Caco-2 (cell line): ENCODE measurements around the gene GLI1. TPM values are rescaled to one million over a fixed set of nuclear protein-coding genes. Genes with fewer than 3 reads are reported as not detected.

Experiments used
- BruUV-seq: library from RNA; stranded (reverse); fragments of 400-500 nt; replicated peaks from 2 replicates; lab custom pipeline; 2021; lab: Mats Ljungman, UMichigan
- CTCF ChIA-PET: fragments of 300-600 bp; sonication (Branson Sonifier 250); formaldehyde crosslinking; loops from one replicate; lab custom pipeline; 2022; ENCODE audit warnings: antibody characterized with exemption; lab: Charles Lee
- POLR2A ChIA-PET: fragments of 300-600 bp; sonication (Branson Sonifier 250); formaldehyde crosslinking; loops from one replicate; lab custom pipeline; 2022; ENCODE audit warnings: antibody characterized with exemption; lab: Charles Lee
- DNase-seq, 2 experiments: peaks; one replicate each; pipeline versions ENCODE4 v3.0.0 to v3.0.0-alpha.2; 2020 to 2022
- H3K27me3 ChIP-seq: replicated peaks from 2 replicates; pipeline ENCODE4 v1.6.0; 2011; ENCODE audit warnings: low read length; ENCODE audit not compliant: control insufficient read depth, insufficient read depth
- H3K36me3 ChIP-seq: 2 replicates; pipeline ENCODE4 v1.5.1; 2011; ENCODE audit warnings: low read length; ENCODE audit not compliant: control insufficient read depth, insufficient read depth
- H3K4me1 ChIP-seq: fragments of 250-450 bp; sonication (Bioruptor Pico); 2 replicates; pipeline ENCODE4 v1.5.1; 2020; ENCODE audit warnings: mild to moderate bottlenecking
- H3K4me3 ChIP-seq: 2 replicates; pipeline ENCODE4 v1.5.1; 2011; ENCODE audit warnings: low read depth, mild to moderate bottlenecking, control low read depth, low read length
- H3K9me3 ChIP-seq: fragments of 250-450 bp; sonication (Bioruptor Pico); 2 replicates; pipeline ENCODE4 v1.5.1; 2020; ENCODE audit warnings: mild to moderate bottlenecking, moderate library complexity
- H3K27ac Mint-ChIP-seq: one replicate; pipeline ENCODE4 v1.8.0; 2022; ENCODE audit warnings: mixed read lengths; ENCODE audit not compliant: unreplicated experiment
- H3K27me3 Mint-ChIP-seq: one replicate; pipeline ENCODE4 v1.8.0; 2022; ENCODE audit warnings: mixed read lengths; ENCODE audit not compliant: insufficient read depth, unreplicated experiment
- H3K36me3 Mint-ChIP-seq: one replicate; pipeline ENCODE4 v1.8.0; 2022; ENCODE audit warnings: mild to moderate bottlenecking, mixed read lengths; ENCODE audit not compliant: insufficient read depth, unreplicated experiment
- H3K4me1 Mint-ChIP-seq: one replicate; pipeline ENCODE4 v1.8.0; 2022; ENCODE audit warnings: low read depth, mixed read lengths; ENCODE audit not compliant: unreplicated experiment
- H3K4me3 Mint-ChIP-seq: one replicate; pipeline ENCODE4 v1.8.0; 2022; ENCODE audit warnings: mild to moderate bottlenecking, moderate library complexity, mixed read lengths; ENCODE audit not compliant: unreplicated experiment
- H3K9me3 Mint-ChIP-seq: one replicate; pipeline ENCODE4 v1.8.0; 2022; ENCODE audit warnings: mixed read lengths; ENCODE audit not compliant: unreplicated experiment
- intact Hi-C: fragments of 100-400 bp; cut with micrococcal nuclease; formaldehyde crosslinking; loops from one replicate; pipeline ENCODE4 v1.10.0; 2022; ENCODE audit not compliant: unreplicated experiment
- total RNA-seq: library from RNA; stranded (reverse); gene quantifications from 2 replicates; pipeline ENCODE4 v1.2.3, GENCODE V29; 2022
- TF ChIP-seq, protein P1 (sequence below), 2 experiments: fragments of 200-600 bp in 1 of 2; IDR thresholded peaks; 1 replicate in 1 of 2; 2 replicates in 1 of 2; pipeline versions ENCODE4 v1.5.1 to v1.8.0; 2011 to 2022; ENCODE audit warnings: antibody characterized with exemption in 1 of 2, control low read depth in 1 of 2, inconsistent platforms in 1 of 2, low read depth in 1 of 2, low read length in 1 of 2, mild to moderate bottlenecking in 1 of 2, moderate library complexity in 1 of 2; ENCODE audit not compliant: insufficient read depth in 1 of 2, severe bottlenecking in 1 of 2, unreplicated experiment in 1 of 2

The GLI1 gene
- total RNA-seq, 1 experiment from 2014 or later: 0.48 TPM

DNA sequence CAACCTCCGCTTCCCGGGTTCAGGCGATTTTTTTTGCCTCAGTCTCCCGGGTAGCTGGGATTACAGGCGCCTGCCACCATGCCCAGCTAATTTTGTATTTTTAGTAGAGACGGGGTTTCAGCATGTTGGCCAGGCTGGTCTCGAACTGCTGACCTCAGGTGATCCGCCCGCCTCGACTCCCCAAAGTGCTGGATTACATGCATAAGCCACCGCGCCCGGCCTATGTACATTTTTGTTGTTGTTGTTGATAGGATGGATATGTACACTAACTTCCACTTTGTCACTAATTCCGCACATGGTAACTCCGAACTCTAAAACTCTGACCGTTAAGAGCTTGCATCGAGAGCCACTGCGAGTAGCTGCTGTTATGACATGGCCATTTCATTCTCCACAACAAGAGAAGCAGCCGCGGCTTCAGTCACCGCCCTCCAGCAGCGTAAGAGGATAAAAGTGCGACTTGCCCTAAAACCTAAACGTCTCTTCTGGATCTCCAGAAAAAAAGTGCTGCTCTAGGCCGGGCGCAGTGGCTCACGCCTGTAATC is 27.5 kb downstream of the GLI1 start:
- Histone ChIP-seq H3K36me3 (peaks cover 6% of the 10 kb centered on the region), H3K4me1 (0 out of 2 replicates have a peak, but pooled peaks cover 7% of the 10 kb centered on the region), H3K4me3 (no peak overlapping the region), H3K9me3 (no peaks in the 10 kb centered on the region), H3K27me3 (no peaks in the 10 kb centered on the region)
- TF ChIP-seq, protein P1, sequence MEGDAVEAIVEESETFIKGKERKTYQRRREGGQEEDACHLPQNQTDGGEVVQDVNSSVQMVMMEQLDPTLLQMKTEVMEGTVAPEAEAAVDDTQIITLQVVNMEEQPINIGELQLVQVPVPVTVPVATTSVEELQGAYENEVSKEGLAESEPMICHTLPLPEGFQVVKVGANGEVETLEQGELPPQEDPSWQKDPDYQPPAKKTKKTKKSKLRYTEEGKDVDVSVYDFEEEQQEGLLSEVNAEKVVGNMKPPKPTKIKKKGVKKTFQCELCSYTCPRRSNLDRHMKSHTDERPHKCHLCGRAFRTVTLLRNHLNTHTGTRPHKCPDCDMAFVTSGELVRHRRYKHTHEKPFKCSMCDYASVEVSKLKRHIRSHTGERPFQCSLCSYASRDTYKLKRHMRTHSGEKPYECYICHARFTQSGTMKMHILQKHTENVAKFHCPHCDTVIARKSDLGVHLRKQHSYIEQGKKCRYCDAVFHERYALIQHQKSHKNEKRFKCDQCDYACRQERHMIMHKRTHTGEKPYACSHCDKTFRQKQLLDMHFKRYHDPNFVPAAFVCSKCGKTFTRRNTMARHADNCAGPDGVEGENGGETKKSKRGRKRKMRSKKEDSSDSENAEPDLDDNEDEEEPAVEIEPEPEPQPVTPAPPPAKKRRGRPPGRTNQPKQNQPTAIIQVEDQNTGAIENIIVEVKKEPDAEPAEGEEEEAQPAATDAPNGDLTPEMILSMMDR (IDR thresholded peaks at IDR 0.05; ENCODE audit: insufficient read depth in 1 of 2, low read depth in 1 of 2, low read length in 1 of 2, severe bottlenecking in 1 of 2, unreplicated experiment in 1 of 2): no peak
- no peak for DNase-seq
- Mint-ChIP-seq H3K27me3 (no peaks in the 10 kb centered on the region), H3K27ac (no peak overlapping the region), H3K36me3 (peaks cover 42% of the 10 kb centered on the region), H3K4me3 (peak overlapping the region; percentile 94), H3K9me3 (no peaks in the 10 kb centered on the region), H3K4me1 (peaks cover 22% of the 10 kb centered on the region)
- ChIA-PET CTCF (no interaction called here), POLR2A (interaction anchor here (0.6 kb wide), 1 partner anchor 33 kb away, joined by 3 read pairs; no protein-coding TSS in a partner anchor)
- no TSS peak for BruUV-seq
- intact Hi-C loops: no loop called here

DNA sequence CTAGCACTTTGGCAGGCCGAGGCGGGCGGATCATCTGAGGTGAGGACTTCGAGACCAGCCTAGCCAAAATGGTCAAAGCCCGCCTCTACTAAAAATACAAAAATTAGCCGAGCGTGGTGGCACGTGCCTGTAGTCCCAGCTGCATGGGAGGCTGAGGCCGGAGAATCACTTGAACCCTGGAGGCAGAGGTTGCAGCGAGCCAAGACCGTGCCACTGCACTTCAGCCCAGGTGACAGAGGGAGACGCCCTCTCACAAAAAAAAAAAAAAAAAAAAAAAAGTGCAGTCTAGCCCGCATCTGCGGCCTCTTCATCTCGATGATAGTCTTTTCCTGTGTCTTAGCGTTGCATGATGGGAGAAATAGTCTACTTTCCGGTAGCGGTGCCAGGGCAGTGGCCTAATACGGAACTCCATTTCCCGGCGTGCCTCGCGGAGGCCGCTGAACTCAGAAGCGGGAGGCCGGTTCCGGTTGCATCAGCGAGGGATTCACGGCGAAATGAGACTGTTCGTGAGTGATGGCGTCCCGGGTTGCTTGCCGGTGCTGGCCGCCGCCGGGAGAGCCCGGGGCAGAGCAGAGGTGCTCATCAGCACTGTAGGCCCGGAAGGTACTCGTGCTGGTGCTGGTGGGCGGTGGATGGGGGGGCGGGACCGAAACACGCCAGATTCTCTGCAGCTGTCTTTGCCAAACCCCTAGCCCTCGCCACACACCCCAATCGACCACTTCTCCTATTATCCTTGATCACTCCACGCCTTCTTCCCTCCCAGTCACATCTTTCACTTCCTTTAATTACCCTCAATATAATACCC is 28.2 kb downstream of the GLI1 start, which contains the start of gene MARS1:
Gene MARS1 (plus strand): TSS at position 472 of the 805 bp plus-strand sequence. CDS start 23 bp downstream, at position 495.
- Mint-ChIP-seq H3K27me3 (no peaks in the 10 kb centered on the region), H3K36me3 (peaks cover 48% of the 10 kb centered on the region), H3K9me3 (no peaks in the 10 kb centered on the region), H3K27ac (peak within 1 kb of the TSS; percentile 97), H3K4me3 (peak within 1 kb of the TSS; percentile 94), H3K4me1 (peaks cover 22% of the 10 kb centered on the region)
- ChIA-PET CTCF (no interaction called here), POLR2A (interaction anchor here (0.9 to 1.1 kb wide), 2 partner anchors 29 to 33 kb away, joined by 5 to 7 read pairs; partner anchors contain the start of gene DDIT3)
- intact Hi-C loops: no loop called here
- peaks cover 6% of the 10 kb centered on the region for H3K36me3 ChIP-seq
- H3K4me3 ChIP-seq: peak within 1 kb of the TSS; percentile 87
- TSS peak; percentile 79 for BruUV-seq
- DNase-seq: peak; percentile 94
- no peaks in the 10 kb centered on the region for H3K9me3 ChIP-seq
- 0 out of 2 replicates have a peak, but pooled peaks cover 7% of the 10 kb centered on the region for H3K4me1 ChIP-seq
- TF ChIP-seq, protein P1 (IDR thresholded peaks at IDR 0.05; ENCODE audit: insufficient read depth in 1 of 2, low read depth in 1 of 2, low read length in 1 of 2, severe bottlenecking in 1 of 2, unreplicated experiment in 1 of 2): no peak
- H3K27me3 ChIP-seq: no peaks in the 10 kb centered on the region

DNA sequence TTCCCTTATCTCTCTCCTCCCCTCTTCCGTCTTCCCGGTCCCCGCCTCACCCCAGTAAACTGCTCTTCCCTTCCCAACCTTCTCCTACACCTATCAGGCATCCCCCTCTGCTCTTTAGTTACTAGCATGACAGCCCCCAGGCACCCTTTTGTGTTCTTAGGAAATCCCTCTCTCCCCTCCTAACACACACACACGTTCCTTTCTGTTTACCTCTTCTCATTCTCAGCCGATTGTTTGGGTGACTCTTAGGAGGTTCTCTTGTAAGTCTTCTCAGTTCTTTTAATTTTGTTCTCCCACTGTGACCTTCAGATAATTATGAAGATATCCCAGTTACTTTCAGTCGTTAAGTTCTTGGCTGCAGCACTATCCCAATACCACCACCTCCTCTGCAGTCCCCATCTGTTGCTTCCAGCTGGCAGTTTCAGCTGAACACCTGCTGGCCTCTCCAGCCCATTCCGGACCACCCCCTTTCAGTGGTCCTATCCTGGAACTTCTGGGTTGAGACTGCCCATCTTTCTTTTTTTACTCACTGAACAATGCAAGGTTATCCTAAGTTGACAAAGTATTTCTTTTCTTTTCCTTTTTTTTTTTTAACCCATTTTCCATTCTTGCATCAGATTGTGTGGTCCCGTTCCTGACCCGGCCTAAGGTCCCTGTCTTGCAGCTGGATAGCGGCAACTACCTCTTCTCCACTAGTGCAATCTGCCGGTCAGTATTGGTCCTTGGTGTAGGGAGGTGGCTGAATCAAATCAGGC is 29.0 kb downstream of the GLI1 start:
- no peaks in the 10 kb centered on the region for H3K9me3 ChIP-seq
- Mint-ChIP-seq H3K4me3 (peak overlapping the region; percentile 94), H3K27ac (peak overlapping the region; percentile 97), H3K4me1 (peaks cover 16% of the 10 kb centered on the region), H3K9me3 (no peaks in the 10 kb centered on the region), H3K36me3 (peaks cover 52% of the 10 kb centered on the region), H3K27me3 (no peaks in the 10 kb centered on the region)
- ChIA-PET POLR2A (interaction anchor here (0.6 to 1.1 kb wide), 3 partner anchors 28 to 461 kb away, joined by 3 to 7 read pairs (median 5); partner anchors contain the start of gene DDIT3), CTCF (no interaction called here)
- intact Hi-C loops: no loop called here
- H3K36me3 ChIP-seq: peaks cover 6% of the 10 kb centered on the region
- BruUV-seq: no TSS peak
- DNase-seq: no peak
- H3K27me3 ChIP-seq: no peaks in the 10 kb centered on the region
- peak overlapping the region; percentile 87 for H3K4me3 ChIP-seq
- TF ChIP-seq, protein P1 (IDR thresholded peaks at IDR 0.05; ENCODE audit: insufficient read depth in 1 of 2, low read depth in 1 of 2, low read length in 1 of 2, severe bottlenecking in 1 of 2, unreplicated experiment in 1 of 2): no peak
- 0 out of 2 replicates have a peak, but pooled peaks cover 7% of the 10 kb centered on the region for H3K4me1 ChIP-seq
